HFFc6 (cell line): Measurements from ENCODE around the gene RRP1B. TPM values are rescaled to one million over a fixed set of nuclear protein-coding genes. Genes with fewer than 3 reads are reported as not detected.
A peak's percentile ranks its signal among the peaks of the same experiment; 100 is the strongest.

ENCODE experiments used
- DNase-seq: peaks from one replicate; pipeline ENCODE4 v3.0.0-alpha.2; 2018
- H3K27ac Mint-ChIP-seq: 2 replicates; pipeline ENCODE4 v1.8.0; 2020; ENCODE audit warnings: mild to moderate bottlenecking, mixed read lengths
- H3K27me3 Mint-ChIP-seq: 2 replicates; pipeline ENCODE4 v1.8.0; 2021; ENCODE audit warnings: mild to moderate bottlenecking, moderate library complexity, mixed read lengths; ENCODE audit not compliant: insufficient read depth
- H3K36me3 Mint-ChIP-seq: 2 replicates; pipeline ENCODE4 v1.8.0; 2021; ENCODE audit warnings: low read depth, mixed read lengths
- H3K4me1 Mint-ChIP-seq: 2 replicates; pipeline ENCODE4 v1.8.0; 2020; ENCODE audit warnings: low read depth, mixed read lengths
- H3K4me3 Mint-ChIP-seq: 2 replicates; pipeline ENCODE4 v1.8.0; 2020; ENCODE audit warnings: mild to moderate bottlenecking, moderate library complexity, mixed read lengths
- H3K9me3 Mint-ChIP-seq: 2 replicates; pipeline ENCODE4 v1.8.0; 2020; ENCODE audit warnings: mild to moderate bottlenecking, mixed read lengths
- total RNA-seq, 6 experiments: library from RNA; stranded (reverse); fragmentation: NEBNext Ultra II Directional; extraction: Animal tissue kit (Norgen Biotek cat#: 25700); gene quantifications; 2 replicates in 1 of 6; 3 replicates in 5 of 6; pipeline ENCODE4 v1.2.3, GENCODE V29; 2021
- TF ChIP-seq, protein P1 (sequence below): fragments of 200-600 bp; sonication (generic); IDR thresholded peaks from 2 replicates; pipeline ENCODE4 v1.5.0; 2021; ENCODE audit warnings: antibody characterized with exemption, mild to moderate bottlenecking

Gene RRP1B
- total RNA-seq, 6 experiments from 2014 or later, result 26.9 to 34.4 (median 27.6) TPM

DNA sequence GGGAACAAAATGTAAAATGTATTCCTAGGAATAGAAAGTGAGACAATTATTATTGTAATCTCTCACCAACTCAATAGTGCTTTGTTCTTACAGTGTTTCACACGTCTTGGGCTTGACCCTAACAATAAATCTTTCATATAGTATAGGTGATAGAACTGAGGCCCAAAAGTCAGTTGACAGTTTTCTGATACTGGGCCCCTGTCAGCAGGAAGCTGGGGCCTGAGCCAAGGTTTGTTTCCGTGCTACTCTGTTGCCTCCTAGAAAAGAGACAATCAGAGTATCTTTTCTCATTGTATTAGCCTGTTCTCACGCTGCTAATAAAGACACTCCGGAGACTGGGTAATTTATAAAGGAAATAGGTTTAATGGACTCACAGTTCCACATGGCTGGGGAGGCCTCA, 5.0 kb downstream of the RRP1B start:
- H3K4me1 Mint-ChIP-seq, result peaks cover 35% of the 10 kb centered on the region
- H3K36me3 Mint-ChIP-seq, result peaks cover 32% of the 10 kb centered on the region
- no peak for DNase-seq
- no peak overlapping the region for H3K27ac Mint-ChIP-seq
- no peaks in the 10 kb centered on the region for H3K27me3 Mint-ChIP-seq
- TF ChIP-seq, protein P1, sequence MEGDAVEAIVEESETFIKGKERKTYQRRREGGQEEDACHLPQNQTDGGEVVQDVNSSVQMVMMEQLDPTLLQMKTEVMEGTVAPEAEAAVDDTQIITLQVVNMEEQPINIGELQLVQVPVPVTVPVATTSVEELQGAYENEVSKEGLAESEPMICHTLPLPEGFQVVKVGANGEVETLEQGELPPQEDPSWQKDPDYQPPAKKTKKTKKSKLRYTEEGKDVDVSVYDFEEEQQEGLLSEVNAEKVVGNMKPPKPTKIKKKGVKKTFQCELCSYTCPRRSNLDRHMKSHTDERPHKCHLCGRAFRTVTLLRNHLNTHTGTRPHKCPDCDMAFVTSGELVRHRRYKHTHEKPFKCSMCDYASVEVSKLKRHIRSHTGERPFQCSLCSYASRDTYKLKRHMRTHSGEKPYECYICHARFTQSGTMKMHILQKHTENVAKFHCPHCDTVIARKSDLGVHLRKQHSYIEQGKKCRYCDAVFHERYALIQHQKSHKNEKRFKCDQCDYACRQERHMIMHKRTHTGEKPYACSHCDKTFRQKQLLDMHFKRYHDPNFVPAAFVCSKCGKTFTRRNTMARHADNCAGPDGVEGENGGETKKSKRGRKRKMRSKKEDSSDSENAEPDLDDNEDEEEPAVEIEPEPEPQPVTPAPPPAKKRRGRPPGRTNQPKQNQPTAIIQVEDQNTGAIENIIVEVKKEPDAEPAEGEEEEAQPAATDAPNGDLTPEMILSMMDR, result no peak
- H3K4me3 Mint-ChIP-seq, result no peak overlapping the region
- H3K9me3 Mint-ChIP-seq, result peaks cover 8% of the 10 kb centered on the region

DNA sequence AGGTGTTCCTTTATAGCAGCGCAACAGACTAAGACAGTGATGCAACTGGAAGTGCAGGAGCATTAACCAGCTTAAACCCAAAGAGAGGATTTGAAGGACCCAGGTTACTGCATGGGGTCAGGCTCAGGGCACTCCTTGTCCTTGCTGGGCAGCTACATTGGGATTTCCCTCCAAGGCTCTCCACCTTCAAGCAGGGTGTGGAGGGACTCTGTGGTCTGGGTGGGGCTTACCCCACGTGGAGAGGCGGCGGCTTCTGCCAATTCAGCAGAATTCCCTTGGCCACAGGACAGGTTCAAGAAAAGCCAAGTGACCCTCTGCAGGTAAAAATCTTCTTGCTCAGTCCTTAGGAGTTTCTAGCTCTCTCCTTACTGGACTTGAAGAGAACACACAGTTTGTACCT, 6.5 kb downstream of the RRP1B start:
- TF ChIP-seq, protein P1, result no peak
- peaks cover 8% of the 10 kb centered on the region for H3K9me3 Mint-ChIP-seq

DNA sequence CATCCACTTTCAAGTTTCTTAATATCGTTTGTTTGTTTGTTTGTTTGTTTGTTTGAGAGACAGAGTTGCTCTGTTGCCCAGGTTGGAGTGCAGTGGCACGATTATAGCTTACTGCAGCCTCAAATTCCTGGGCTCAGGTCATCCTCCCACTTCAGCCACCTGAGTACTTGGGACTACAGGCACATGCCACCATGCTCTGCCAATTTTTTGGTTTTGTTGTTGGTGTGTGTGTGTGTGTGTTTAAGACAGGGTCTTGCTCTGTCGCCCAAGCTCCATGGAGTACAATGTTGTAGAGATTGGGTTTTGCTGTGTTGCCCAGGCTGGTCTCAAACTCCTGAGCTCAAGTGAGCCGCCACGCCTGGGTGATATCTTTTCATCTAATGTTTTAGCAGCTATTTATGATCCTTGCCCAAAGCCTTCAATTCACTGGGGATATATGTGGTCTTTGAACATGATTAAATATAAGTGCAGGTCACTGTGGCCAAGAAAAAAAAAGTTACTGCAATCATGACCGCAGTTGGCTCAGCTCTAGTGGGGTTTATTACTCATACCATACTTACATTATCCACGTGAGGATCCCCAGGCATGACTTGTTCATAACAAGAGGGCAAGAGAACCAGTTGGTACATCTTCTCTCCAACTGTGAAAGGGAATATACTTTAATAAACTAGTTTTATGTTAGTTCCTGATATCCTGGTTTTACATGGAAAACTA, 8.0 kb downstream of the RRP1B start:
- H3K27ac Mint-ChIP-seq, result peak overlapping the region; percentile 21; the same call in 1 of the 2 replicates
- H3K4me3 Mint-ChIP-seq, result no peak overlapping the region
- H3K27me3 Mint-ChIP-seq, result no peaks in the 10 kb centered on the region
- H3K4me1 Mint-ChIP-seq, result peaks cover 14% of the 10 kb centered on the region
- peaks cover 8% of the 10 kb centered on the region for H3K9me3 Mint-ChIP-seq
- H3K36me3 Mint-ChIP-seq, result peaks cover 26% of the 10 kb centered on the region
- TF ChIP-seq, protein P1, result no peak
- peak; percentile 76 for DNase-seq

More for the DNA sequence above, 6.5 kb downstream of the RRP1B start:
- no peak for DNase-seq
- H3K27ac Mint-ChIP-seq, result no peak overlapping the region
- no peaks in the 10 kb centered on the region for H3K27me3 Mint-ChIP-seq
- H3K4me3 Mint-ChIP-seq, result no peak overlapping the region
- H3K4me1 Mint-ChIP-seq, result peaks cover 25% of the 10 kb centered on the region
- peaks cover 32% of the 10 kb centered on the region for H3K36me3 Mint-ChIP-seq

- peaks cover 8% of the 10 kb centered on the region for H3K9me3 Mint-ChIP-seq
- peaks cover 14% of the 10 kb centered on the region for H3K4me1 Mint-ChIP-seq
- H3K4me3 Mint-ChIP-seq, result no peak overlapping the region
- H3K27me3 Mint-ChIP-seq, result no peaks in the 10 kb centered on the region
- H3K27ac Mint-ChIP-seq, result no peak overlapping the region
- no peak for DNase-seq
- TF ChIP-seq, protein P1, result no peak
- peaks cover 35% of the 10 kb centered on the region for H3K36me3 Mint-ChIP-seq
Measured at GRCh38 chr21:43669828-43670605, 10.7 kb downstream of the RRP1B start.

GRCh38 chr21:43675871-43676270, 16.5 kb downstream of the RRP1B start:
- Mint-ChIP-seq H3K27me3 (no peaks in the 10 kb centered on the region), H3K4me1 (no peaks in the 10 kb centered on the region), H3K4me3 (no peak overlapping the region), H3K9me3 (no peaks in the 10 kb centered on the region), H3K36me3 (peaks cover 41% of the 10 kb centered on the region), H3K27ac (no peak overlapping the region)
- TF ChIP-seq, protein P1, result no peak
- DNase-seq, result no peak
